Measurements from ENCODE around the gene CTNNBIP1.

CTNNBIP1 gene

DNA sequence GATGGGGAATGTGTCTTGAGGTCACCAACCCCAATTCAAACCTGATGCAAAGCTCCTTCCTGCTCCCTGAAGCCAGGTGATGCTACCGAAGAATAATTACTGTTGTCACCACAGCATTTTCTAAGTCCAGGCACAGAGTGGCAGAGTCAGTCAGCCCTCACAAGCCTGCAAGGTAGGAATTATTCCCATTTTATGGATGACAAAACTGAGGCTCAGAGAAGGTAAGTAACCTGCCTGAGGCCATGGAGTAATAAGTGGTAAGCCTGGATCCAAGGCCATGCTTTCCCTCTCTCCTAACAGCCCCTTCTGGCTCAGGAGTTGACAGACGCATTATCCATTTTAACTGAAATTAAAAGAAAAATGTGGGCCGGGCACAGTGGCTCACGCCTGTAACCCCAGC is 23.0 kb downstream of the CTNNBIP1 start:
- no peak for DNase-seq (ENCODE audit: low read depth)
- H3K4me3 ChIP-seq (ENCODE audit: low read depth, low read length) = no peak overlapping the region
- TF ChIP-seq, protein P1, sequence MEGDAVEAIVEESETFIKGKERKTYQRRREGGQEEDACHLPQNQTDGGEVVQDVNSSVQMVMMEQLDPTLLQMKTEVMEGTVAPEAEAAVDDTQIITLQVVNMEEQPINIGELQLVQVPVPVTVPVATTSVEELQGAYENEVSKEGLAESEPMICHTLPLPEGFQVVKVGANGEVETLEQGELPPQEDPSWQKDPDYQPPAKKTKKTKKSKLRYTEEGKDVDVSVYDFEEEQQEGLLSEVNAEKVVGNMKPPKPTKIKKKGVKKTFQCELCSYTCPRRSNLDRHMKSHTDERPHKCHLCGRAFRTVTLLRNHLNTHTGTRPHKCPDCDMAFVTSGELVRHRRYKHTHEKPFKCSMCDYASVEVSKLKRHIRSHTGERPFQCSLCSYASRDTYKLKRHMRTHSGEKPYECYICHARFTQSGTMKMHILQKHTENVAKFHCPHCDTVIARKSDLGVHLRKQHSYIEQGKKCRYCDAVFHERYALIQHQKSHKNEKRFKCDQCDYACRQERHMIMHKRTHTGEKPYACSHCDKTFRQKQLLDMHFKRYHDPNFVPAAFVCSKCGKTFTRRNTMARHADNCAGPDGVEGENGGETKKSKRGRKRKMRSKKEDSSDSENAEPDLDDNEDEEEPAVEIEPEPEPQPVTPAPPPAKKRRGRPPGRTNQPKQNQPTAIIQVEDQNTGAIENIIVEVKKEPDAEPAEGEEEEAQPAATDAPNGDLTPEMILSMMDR (IDR thresholded peaks at IDR 0.05; ENCODE audit: low read depth, low read length, missing control alignments) = no peak

DNA sequence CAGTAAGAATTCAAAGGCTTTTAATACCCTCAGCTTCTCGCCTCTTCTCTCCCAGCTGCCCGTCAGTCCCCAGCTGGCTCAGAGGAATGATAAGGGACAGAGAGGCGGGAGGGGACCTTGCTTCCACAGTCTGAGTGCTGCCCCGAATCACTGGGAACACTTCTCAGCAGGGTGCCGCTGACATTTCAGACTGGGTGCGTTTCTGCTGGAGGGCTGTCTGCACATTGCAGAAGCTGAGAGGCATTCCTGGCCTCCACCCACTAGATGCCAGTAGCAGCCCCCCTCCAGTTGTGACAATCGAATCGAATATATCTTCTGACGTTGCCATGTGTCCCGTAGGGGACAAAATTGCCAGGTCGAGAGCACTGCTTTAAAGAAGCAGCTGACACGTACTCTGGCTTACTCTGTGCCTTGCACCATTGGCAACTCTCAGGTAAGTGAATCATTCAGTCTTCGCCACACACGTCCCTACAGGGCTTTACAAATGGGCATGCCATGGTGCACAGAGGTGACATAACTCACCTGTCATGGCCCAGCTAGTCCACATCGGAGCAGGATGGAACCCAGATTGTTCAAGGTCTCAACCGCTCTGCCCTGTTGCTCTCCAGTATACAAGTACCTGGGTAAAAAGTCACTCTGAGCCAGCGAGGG is 23.9 kb downstream of the CTNNBIP1 start:
- TF ChIP-seq, protein P1 (IDR thresholded peaks at IDR 0.05; ENCODE audit: low read depth, low read length, missing control alignments) = no peak
- no peak for DNase-seq (ENCODE audit: low read depth)

DNA sequence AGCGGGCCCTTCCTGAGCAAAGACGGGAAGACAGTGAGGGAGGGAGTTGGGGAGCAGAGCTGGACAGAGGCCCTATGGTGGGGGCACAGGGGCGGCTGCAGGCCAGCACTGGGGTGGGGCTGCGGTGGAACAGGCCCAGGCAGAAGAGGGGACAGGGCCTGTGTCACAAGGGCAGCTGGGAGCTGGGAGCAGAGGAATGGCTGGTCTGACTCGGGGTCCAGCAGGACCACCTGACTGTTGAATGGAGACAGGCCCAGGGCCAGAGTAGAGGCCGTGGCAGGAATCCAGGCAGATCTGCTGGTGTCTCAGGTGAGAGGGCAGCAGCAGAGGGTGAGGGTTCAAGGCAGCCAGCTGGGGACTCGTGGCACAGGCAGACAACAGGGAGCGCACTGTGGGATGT is 25.3 kb downstream of the CTNNBIP1 start:
- H3K4me3 ChIP-seq (ENCODE audit: low read depth, low read length) = no peak overlapping the region
- TF ChIP-seq, protein P1 (IDR thresholded peaks at IDR 0.05; ENCODE audit: low read depth, low read length, missing control alignments) = no peak
- no peak for DNase-seq (ENCODE audit: low read depth)

More for the DNA sequence above, 23.9 kb downstream of the CTNNBIP1 start:
- no peak overlapping the region for H3K4me3 ChIP-seq (ENCODE audit: low read depth, low read length)

DNA sequence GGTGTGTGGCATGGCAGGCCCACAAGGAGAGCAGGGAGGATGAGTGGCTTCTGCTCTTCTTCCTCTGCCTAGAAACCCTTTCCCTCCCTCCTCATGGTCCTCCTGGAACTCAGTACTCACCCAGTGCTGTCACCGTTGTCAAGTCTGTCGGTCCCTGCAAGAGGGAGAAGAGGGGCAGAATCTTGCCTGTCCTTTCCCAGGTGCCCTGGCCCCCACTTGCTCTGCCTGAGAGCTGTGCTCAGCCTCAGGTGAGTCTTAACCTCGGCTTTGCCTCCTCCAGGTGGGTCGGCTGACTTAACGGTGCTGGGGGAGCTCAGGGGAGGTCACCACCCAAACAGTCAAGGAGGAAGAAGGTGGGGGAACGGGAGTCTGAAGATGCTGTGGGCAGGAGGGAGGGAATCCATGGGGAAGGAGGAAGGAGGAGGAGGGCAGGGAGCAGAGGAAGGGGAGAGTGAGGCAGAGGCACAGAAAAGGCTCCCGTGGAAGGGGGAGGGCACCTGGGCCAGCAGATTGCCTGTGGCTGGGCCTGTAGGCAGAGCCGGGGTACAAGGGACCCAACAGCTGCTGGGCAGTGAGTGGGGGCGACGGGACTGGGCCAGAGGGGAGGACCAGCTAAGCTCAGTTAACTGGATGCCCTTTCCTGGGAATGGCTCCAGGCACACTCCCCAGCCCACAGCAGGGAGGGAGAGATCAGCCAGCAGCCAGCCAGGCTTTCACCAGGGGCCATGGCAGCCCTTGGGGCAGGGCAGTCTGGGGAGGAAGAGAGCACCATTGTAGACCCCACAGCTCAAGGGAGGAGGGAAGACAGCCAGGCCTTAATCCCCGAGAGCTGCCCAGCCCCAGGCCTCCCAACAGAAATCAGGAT is 26.3 kb downstream of the CTNNBIP1 start:
- H3K4me3 ChIP-seq (ENCODE audit: low read depth, low read length) = no peak overlapping the region
- DNase-seq (ENCODE audit: low read depth) = no peak
- TF ChIP-seq, protein P1 (IDR thresholded peaks at IDR 0.05; ENCODE audit: low read depth, low read length, missing control alignments) = no peak

DNA sequence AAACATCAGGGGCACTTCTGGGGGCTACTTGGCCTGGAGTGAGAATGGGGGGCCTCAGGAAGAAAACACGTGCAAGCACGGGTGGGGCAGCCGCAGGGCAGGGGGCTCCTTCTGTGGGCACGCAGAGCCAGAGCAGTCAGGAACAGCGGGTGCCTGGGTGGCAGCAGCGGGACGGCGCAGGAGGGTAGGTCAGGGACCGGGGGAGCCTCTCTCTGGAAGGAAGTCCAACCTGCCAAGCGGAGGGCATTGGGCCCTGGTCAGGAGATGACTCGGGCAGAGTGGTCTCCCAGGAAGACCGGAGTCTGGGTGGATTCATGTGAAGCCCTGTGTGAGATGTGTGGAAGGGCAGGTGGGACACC is 27.1 kb downstream of the CTNNBIP1 start:
- TF ChIP-seq, protein P1 (IDR thresholded peaks at IDR 0.05; ENCODE audit: low read depth, low read length, missing control alignments) = no peak
- H3K4me3 ChIP-seq (ENCODE audit: low read depth, low read length) = no peak overlapping the region
- DNase-seq (ENCODE audit: low read depth) = no peak

DNA sequence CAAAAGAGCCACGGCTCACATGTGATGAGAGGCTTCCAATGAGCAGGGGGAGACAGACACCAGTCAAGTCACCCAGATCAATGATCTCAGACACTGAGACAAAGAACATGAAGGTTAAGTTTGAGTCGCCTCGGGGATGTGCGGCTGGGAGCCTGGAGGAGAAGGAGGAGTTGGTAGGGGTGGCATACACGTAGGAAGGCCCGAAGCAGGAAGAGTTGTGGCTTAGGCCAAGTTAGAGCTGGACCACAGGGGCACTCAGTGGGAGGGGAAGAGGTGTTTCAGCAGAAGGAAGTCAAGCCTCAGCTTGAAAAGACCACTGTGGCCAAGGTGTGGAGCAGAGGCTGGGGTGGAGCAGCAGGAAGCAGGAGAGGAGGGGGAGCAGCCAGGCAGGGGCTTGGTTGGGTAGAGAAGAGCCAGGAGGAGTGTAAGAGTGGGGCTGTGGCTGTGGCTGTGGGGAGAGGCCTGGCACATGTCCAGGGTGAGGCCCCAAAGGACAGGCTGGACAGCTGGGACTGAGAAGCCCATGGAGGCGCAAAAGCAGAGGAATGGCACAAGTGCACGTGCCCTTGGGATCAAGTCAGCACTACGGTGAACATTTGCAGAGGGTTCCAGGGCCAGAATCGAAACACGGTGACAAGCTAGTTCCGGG is 27.6 kb downstream of the CTNNBIP1 start:
- no peak for DNase-seq (ENCODE audit: low read depth)
- H3K4me3 ChIP-seq (ENCODE audit: low read depth, low read length) = no peak overlapping the region
- TF ChIP-seq, protein P1 (IDR thresholded peaks at IDR 0.05; ENCODE audit: low read depth, low read length, missing control alignments) = no peak
